Memory B cell (primary cell): Measurements from ENCODE around the gene CLTRN.
"Not testable (repeated sequence)": the region's sequence is repeated elsewhere in the genome, so short reads cannot be mapped to it uniquely, and the experiment has no call there.

ENCODE experiments used
- ATAC-seq: fragments of 150-1000 bp; cut with Tn5 transposase; 2 replicates; pipeline ENCODE4 v1.10.0; 2021; ENCODE audit warnings: low read depth, mild to moderate bottlenecking, moderate library complexity
- DNase-seq, 2 donors: peaks; one replicate each; pipeline ENCODE4 v3.0.0; 2022; ENCODE audit warnings: low spot score in 2 of 2
- H3K27ac Mint-ChIP-seq: one replicate; pipeline ENCODE4 v1.8.0; 2022; ENCODE audit warnings: mild to moderate bottlenecking, moderate library complexity, mixed read lengths
- H3K27me3 Mint-ChIP-seq: one replicate; pipeline ENCODE4 v1.8.0; 2022; ENCODE audit warnings: mixed read lengths
- H3K36me3 Mint-ChIP-seq: one replicate; pipeline ENCODE4 v1.8.0; 2022; ENCODE audit warnings: mild to moderate bottlenecking, mixed read lengths
- H3K4me1 Mint-ChIP-seq: one replicate; pipeline ENCODE4 v1.8.0; 2022; ENCODE audit warnings: mixed read lengths
- H3K4me3 Mint-ChIP-seq: one replicate; pipeline ENCODE4 v1.8.0; 2022; ENCODE audit warnings: mild to moderate bottlenecking, moderate library complexity, mixed read lengths
- H3K9me3 Mint-ChIP-seq: one replicate; pipeline ENCODE4 v1.8.0; 2022; ENCODE audit warnings: mixed read lengths

CLTRN gene

DNA sequence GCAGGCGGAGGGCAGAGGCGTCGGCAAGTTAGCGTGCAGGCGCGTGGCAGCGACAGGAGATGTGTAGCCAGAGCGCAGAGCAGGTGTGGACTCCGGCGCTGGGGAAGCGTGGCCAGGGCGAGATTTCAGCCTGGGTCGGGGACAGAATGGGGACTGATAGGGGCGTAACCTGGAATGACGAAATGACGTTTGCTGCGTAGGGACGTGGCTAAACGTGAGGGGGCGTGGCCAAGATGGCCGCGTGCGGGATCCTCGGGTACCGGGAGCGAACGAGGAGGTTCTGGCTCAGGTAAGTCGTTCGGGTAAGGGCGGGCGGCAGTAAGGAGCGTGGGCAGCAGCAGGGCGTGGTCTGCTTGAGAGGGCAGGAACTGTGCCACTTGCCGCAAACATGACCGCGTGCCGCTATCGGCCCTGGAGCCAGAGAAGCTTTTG lies 10.9 kb upstream of the CLTRN start:
- peaks cover 9% of the 10 kb centered on the region for H3K4me1 Mint-ChIP-seq
- peak; percentile 63 for ATAC-seq
- peak in 1 of 2 donors; percentile 72 for DNase-seq
- no peak overlapping the region for H3K27ac Mint-ChIP-seq
- no peaks in the 10 kb centered on the region for H3K9me3 Mint-ChIP-seq
- no peak overlapping the region for H3K4me3 Mint-ChIP-seq
- H3K36me3 Mint-ChIP-seq: no peaks in the 10 kb centered on the region
- H3K27me3 Mint-ChIP-seq: no peaks in the 10 kb centered on the region

GRCh38 chrX:15674841-15675489 lies 10.4 kb upstream of the CLTRN start:
- Mint-ChIP-seq H3K9me3 (no peaks in the 10 kb centered on the region), H3K27me3 (no peaks in the 10 kb centered on the region), H3K4me3 (no peak overlapping the region), H3K36me3 (no peaks in the 10 kb centered on the region), H3K27ac (no peak overlapping the region), H3K4me1 (peaks cover 7% of the 10 kb centered on the region)
- peak; percentile 82 to 95 for DNase-seq
- ATAC-seq: peak; percentile 78

DNA sequence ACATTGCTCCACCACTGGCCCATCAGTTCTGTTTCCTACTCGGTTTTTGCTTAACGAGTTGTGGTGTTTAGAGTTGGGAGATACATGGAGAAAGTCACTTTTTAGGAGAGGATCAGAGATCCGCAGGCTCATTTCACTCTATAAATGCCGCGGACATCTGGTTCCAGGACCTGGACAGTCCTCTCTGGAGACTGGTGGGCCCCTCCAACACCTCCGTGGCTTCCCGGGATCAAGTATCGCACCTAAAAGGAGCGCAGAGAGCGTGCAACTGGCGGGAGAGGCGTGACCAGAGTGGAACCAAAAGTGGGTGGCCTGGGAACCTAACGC lies 9.9 kb upstream of the CLTRN start:
- H3K4me1 Mint-ChIP-seq: peaks cover 7% of the 10 kb centered on the region
- no peak overlapping the region for H3K27ac Mint-ChIP-seq
- no peak overlapping the region for H3K4me3 Mint-ChIP-seq
- no peaks in the 10 kb centered on the region for H3K27me3 Mint-ChIP-seq
- H3K36me3 Mint-ChIP-seq: no peaks in the 10 kb centered on the region
- no peak for DNase-seq
- H3K9me3 Mint-ChIP-seq: no peaks in the 10 kb centered on the region
- ATAC-seq: no peak

- no peaks in the 10 kb centered on the region for H3K9me3 Mint-ChIP-seq
- DNase-seq (no peak), ATAC-seq (no peak)
- H3K4me3 Mint-ChIP-seq: no peak overlapping the region
- no peaks in the 10 kb centered on the region for H3K27me3 Mint-ChIP-seq
- no peaks in the 10 kb centered on the region for H3K36me3 Mint-ChIP-seq
- H3K4me1 Mint-ChIP-seq: peaks cover 7% of the 10 kb centered on the region
- H3K27ac Mint-ChIP-seq: no peak overlapping the region
Observed at GRCh38 chrX:15673970-15674369, 9.4 kb upstream of the CLTRN start.

DNA sequence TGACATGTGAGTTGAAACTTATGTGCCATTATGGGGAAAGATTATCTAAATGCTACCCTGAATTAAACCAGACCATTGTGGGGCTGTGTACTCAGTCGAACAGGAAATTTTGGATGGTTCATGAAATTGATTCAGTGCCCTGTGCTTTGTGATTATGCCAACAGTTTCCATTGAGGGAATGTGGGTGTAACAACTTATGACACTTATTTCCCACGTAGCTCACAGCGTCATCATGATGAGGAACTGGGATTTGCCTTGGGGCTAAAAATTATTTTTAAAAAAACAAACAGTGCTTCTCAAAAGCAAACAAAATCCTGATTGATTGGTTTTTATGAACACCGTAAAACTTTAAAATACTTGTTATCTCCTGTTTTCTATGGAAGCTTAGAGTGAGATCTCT lies 8.3 kb upstream of the CLTRN start:
- Mint-ChIP-seq H3K27ac (no peak overlapping the region), H3K4me1 (peaks cover 7% of the 10 kb centered on the region), H3K27me3 (no peaks in the 10 kb centered on the region), H3K36me3 (no peaks in the 10 kb centered on the region), H3K9me3 (no peaks in the 10 kb centered on the region), H3K4me3 (no peak overlapping the region)
- DNase-seq: no peak
- ATAC-seq: no peak

DNA sequence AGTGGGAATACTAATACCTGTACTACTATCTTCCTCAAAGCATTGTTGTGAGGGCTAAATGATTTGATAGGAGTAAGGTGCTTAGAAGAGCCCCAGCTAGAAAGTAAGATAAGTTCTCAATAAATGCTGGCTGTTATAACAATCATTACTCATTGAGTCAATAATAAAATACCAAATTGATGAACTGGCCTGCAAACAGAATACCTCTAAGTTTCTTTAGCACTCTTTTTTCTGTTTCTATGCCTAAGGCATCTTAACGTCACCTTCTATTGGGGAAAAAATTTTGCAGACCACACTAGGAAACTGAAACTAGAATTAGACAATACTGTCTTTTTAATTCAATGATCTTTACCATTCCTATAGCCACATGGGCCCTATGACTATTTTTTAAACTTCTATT lies 1.2 kb downstream of the CLTRN start:
- Mint-ChIP-seq H3K27ac (no peak overlapping the region), H3K36me3 (peaks cover 1% of the 10 kb centered on the region), H3K27me3 (peaks cover 13% of the 10 kb centered on the region), H3K4me1 (no peaks in the 10 kb centered on the region), H3K4me3 (no peak overlapping the region), H3K9me3 (no peaks in the 10 kb centered on the region)
- ATAC-seq (no peak), DNase-seq (no peak)

GRCh38 chrX:15654804-15655203 lies 9.8 kb downstream of the CLTRN start:
- not testable (repeated sequence) for H3K36me3 Mint-ChIP-seq, H3K4me3 Mint-ChIP-seq, DNase-seq, H3K27me3 Mint-ChIP-seq, H3K9me3 Mint-ChIP-seq, ATAC-seq, H3K4me1 Mint-ChIP-seq, H3K27ac Mint-ChIP-seq

DNA sequence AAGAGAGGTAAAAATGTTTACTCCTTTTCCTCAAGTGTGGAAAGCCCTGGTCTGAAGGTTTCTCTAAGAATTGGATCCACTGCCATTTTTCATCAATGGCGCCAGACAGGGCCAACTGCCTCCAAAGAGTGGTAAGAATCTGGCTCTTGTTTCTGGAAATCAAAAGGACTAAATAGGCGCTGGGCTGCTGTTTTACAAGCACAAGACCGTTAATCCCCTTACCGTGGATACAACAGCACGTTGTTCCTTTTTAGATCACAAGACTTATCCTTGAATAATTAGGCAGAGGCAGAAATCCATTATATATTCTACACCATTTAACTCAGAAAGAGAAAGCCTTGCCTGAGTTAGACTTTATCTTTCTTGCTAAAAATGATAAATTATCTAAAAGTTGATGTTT lies 10.6 kb downstream of the CLTRN start:
- Mint-ChIP-seq H3K9me3 (peaks cover 3% of the 10 kb centered on the region), H3K4me3 (no peak overlapping the region), H3K4me1 (no peaks in the 10 kb centered on the region), H3K27me3 (peaks cover 5% of the 10 kb centered on the region), H3K36me3 (peaks cover 2% of the 10 kb centered on the region), H3K27ac (no peak overlapping the region)
- DNase-seq (no peak), ATAC-seq (no peak)

GRCh38 chrX:15647510-15647909 lies 17.1 kb downstream of the CLTRN start:
- H3K36me3 Mint-ChIP-seq, H3K4me1 Mint-ChIP-seq, H3K9me3 Mint-ChIP-seq, H3K27ac Mint-ChIP-seq, DNase-seq, H3K4me3 Mint-ChIP-seq, H3K27me3 Mint-ChIP-seq: not testable (repeated sequence)
- ATAC-seq: peak; percentile 31

- no peak for ATAC-seq
- no peak overlapping the region for H3K4me3 Mint-ChIP-seq
- H3K9me3 Mint-ChIP-seq: no peaks in the 10 kb centered on the region
- peaks cover 2% of the 10 kb centered on the region for H3K36me3 Mint-ChIP-seq
- H3K4me1 Mint-ChIP-seq: no peaks in the 10 kb centered on the region
- H3K27me3 Mint-ChIP-seq: peaks cover 2% of the 10 kb centered on the region
- H3K27ac Mint-ChIP-seq: no peak overlapping the region
- no peak for DNase-seq
Observed at GRCh38 chrX:15646543-15646942, 18.1 kb downstream of the CLTRN start.

GRCh38 chrX:15646031-15646430 lies 18.6 kb downstream of the CLTRN start:
- no peak overlapping the region for H3K4me3 Mint-ChIP-seq

GRCh38 chrX:15645266-15645665 lies 19.3 kb downstream of the CLTRN start:
- Mint-ChIP-seq H3K4me3 (no peak overlapping the region), H3K4me1 (no peaks in the 10 kb centered on the region), H3K27me3 (peaks cover 2% of the 10 kb centered on the region), H3K9me3 (no peaks in the 10 kb centered on the region), H3K27ac (no peak overlapping the region), H3K36me3 (peaks cover 2% of the 10 kb centered on the region)
- no peak for ATAC-seq
- no peak for DNase-seq

More at GRCh38 chrX:15646031-15646430, 18.6 kb downstream of the CLTRN start:
- H3K4me1 Mint-ChIP-seq: no peaks in the 10 kb centered on the region
- DNase-seq (no peak), ATAC-seq (no peak)
- no peaks in the 10 kb centered on the region for H3K9me3 Mint-ChIP-seq
- H3K27ac Mint-ChIP-seq: no peak overlapping the region
- peaks cover 2% of the 10 kb centered on the region for H3K36me3 Mint-ChIP-seq
- peaks cover 2% of the 10 kb centered on the region for H3K27me3 Mint-ChIP-seq

DNA sequence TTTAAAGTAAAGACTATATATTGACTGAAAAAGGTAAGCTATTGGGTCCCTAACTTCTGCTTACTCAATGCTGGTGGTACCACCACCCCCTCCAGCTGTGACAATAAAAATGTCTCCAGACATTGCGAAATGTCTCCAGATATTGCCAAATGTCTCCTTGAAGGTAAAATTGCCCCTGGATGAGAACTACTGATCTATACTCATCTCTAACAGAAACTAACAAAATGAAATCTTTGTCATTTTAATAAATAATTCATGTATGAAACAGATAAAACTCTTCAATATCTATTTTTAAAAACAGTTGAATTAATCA lies 20.1 kb downstream of the CLTRN start:
- Mint-ChIP-seq H3K36me3 (peaks cover 2% of the 10 kb centered on the region), H3K4me3 (no peak overlapping the region), H3K9me3 (no peaks in the 10 kb centered on the region), H3K27me3 (peaks cover 2% of the 10 kb centered on the region), H3K27ac (no peak overlapping the region), H3K4me1 (no peaks in the 10 kb centered on the region)
- no peak for DNase-seq
- no peak for ATAC-seq

DNA sequence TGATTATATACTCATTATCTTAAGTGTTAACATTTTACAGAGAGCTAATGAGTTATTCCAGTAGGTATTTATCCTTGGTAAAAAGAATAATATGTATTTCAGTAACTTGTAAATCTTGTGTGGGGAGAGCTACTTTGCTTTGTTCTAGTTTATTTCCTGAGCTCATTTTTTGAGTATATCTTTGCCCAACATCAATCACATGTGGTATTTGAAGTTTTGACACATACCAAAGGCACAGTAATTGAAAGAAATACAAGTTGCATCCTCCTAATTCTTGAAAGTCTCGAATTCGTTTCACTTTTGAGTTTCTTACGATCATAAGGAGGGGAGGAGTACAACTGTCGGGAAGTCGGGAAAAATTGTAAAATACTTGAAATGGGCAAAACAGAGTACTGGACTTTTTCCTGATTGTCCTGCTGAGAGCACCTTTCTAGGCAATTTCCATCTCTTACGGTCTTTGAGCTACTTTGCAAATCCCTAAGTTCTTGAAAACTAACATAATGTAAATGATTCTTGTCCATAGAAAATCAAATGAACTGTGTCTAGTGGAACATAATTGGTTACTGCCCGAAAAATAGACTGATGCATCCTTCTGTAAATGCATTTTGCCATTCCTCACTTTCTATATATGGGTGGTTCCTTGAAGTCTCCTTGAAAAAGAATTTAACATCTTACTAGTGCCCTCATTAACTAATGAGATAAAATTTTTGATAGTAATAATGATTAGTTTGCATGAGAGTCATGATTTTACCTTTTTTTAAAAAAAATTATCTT lies 20.6 kb downstream of the CLTRN start:
- no peak for DNase-seq
- H3K9me3 Mint-ChIP-seq: no peaks in the 10 kb centered on the region

GRCh38 chrX:15631637-15632036 lies 33.0 kb downstream of the CLTRN start:
- Mint-ChIP-seq H3K9me3 (peaks cover 4% of the 10 kb centered on the region), H3K4me3 (no peak overlapping the region), H3K4me1 (peaks cover 4% of the 10 kb centered on the region), H3K27me3 (peaks cover 11% of the 10 kb centered on the region), H3K36me3 (no peaks in the 10 kb centered on the region), H3K27ac (no peak overlapping the region)
- DNase-seq: no peak
- no peak for ATAC-seq

More for the DNA sequence above, 20.6 kb downstream of the CLTRN start:
- H3K36me3 Mint-ChIP-seq: peaks cover 2% of the 10 kb centered on the region
- no peak overlapping the region for H3K4me3 Mint-ChIP-seq
- H3K4me1 Mint-ChIP-seq: no peaks in the 10 kb centered on the region
- no peak overlapping the region for H3K27ac Mint-ChIP-seq
- ATAC-seq: no peak
- peaks cover 2% of the 10 kb centered on the region for H3K27me3 Mint-ChIP-seq
